GM18861 (cell line): ENCODE results near the gene NKX3-2.
"Not testable (repeated sequence)": the region's sequence is repeated elsewhere in the genome, so short reads cannot be mapped to it uniquely, and the experiment has no call there.

ENCODE experiments used
- ATAC-seq: cut with Tn5 transposase; IDR thresholded peaks from one replicate; pipeline ENCODE4 v1.9.1; 2021; ENCODE audit not compliant: unreplicated experiment

NKX3-2 gene

DNA sequence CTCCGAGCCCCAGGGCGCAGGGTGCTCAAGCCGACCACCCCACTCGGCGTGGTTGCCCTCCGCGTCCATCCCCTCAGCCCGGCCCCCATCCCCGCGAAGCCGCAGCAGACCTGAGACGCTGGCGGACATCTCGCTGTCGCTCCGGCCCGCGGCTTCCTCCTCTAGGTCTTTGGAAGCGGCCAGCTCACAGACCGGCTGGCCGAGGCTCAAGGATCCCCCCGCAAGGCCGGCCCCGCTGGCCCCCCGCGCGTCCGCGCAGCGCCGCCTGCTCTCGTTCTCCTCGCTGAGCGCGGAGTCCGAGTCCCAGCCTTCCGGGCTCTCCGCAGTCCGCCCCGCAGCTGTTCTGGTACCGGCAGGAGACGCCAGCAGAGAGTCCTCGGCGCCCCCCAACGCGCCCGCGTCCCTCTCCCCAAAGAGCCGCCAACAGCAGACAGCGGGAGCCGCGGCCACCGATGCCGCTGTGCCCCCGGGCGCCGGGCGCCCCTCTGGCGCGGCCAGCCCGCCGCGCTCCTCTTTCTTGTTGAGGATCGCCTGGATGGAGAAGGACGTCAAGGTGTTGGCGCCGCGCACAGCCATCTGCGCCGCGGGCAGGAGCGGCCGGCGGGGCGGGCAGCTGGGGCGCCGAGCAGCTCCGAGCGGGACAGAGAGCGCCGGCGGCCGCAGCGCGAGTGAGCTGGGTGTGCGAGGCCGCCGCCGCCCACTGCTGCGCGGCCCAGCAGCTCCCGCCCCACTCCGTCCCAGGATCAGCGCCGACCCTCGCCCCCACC lies at the start of gene NKX3-2:
NKX3-2 (minus strand) TSS at position 670 of the 767 bp plus-strand sequence; CDS start at position 576, 94 bp downstream.
- ATAC-seq = no peak

DNA sequence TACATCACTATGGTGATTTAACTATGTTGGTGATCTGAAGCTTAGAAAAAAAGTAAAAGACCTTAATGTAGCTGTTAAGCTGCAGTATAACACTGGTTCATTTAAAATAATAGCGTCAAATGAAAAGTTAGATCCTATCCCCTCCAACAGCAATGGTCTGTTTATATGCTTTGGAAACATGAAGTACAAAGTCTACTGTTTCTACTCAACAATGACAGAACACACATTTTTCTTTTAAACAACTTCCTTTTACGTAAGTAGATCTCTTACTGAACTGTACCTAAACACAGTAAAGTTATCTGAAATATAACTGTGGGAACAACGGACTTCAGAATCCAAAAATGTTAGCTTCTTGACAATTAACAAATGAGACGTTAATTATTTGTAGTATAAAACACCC lies 47.9 kb upstream of the NKX3-2 start:
- no peak for ATAC-seq

DNA sequence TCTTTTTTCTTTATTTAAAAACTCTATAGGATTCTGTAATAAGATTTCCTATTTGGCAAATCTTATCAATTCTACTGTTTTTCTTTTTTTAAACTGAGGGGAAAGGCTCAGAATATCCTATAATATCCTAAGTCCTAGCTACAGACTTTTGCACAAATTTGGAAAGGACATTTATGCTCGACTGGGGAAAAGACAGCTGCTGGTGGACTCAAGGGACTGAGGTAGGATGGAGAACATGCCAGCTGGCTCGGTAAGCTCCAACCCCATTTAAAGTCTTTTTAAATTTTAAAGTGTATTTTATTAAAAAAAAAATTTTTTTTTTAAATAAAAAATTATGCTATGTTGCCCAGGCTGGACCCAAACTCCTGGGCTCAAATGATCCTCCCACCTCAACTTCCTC lies 46.5 kb upstream of the NKX3-2 start:
- no peak for ATAC-seq

DNA sequence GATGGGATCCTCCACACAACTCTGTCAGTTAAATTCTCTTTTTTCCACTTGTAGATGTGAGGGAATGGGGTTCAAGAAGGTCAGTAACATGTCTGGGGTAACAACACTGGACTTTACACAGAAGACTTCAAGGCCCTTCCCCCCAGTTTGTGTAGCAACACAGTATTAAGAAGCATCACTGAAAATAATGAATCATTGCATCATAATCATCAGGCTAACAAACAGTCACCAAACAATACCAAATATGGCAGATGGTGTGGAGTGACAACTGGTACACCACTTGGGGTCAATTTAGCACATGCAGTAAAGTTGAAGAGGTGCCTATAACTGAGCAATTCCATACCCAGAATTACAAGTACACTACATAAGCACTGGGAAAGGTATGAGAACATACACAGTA lies 44.6 kb upstream of the NKX3-2 start:
- no peak for ATAC-seq

DNA sequence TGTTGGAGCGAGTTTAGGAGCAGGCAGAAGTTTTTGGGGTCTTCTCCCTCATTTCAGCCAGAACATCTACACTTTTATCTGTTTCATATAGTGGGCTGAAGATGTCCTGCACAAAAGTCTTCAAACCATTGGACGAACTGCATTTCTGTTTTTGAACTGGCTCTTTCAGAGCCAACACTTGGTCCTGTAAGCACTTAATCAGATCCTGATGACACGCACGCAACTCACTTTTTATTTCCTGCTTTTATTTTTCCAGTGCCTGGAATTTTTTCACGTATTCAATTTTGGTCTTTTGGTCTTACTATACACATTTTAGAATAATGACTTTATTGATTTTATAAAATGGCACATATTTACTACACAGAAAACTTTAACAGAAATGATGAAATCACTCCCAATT lies 40.2 kb upstream of the NKX3-2 start:
- no peak for ATAC-seq

DNA sequence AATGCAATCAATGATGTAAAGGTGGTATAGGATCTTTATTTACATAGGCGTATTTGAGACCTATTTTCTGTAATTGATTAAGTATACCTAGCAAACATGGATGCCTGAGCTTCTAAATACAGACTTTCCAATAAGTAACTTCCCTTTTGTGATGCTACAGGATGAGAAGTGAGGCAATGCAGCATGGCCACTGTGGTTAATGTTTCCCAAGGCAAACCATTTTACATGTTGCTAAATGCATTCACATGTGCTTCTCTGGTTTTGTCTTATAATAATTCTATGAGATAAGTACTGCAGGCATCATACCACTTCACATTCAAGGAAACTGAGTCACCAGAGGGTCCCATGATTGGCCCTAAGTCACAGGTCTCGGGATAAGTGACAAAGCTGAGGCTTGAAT lies 35.7 kb upstream of the NKX3-2 start:
- no peak for ATAC-seq

DNA sequence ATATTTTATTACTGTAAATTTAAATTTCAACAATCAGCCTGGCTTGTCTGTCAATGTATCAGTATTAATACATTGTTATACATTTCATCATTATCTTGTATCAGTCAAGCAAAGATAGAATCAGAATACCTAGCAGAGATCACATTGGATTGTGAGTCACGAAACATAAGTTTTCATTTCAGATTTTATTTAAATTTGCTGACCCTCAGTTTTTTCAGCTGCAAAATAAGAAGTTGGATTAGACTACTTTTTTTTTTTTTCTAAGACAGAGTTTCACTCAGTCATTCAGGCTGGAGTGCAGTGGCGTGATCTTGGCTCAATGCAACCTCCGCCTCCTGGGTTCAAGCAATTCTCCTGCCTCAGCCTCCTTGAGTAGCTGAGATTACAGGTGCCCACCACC lies 33.4 kb upstream of the NKX3-2 start:
- no peak for ATAC-seq

DNA sequence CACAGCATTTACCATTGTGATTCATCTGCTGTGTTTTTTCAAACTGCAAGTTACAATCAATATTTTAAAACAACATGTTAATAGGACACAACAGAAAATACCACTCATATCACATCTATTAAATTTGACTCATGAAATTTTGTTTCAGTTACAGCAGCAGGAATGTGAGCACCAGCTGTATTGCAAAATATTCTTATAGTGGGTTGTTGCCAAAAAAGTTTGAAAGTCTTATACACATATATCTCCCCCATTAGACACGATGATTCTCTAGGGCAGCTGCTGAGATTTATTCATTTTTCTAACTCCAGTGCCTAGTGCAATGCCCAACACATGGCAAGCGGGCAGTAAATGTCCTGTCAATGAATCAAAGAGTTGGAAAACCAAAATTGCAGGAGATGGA lies 26.6 kb upstream of the NKX3-2 start:
- ATAC-seq = no peak

DNA sequence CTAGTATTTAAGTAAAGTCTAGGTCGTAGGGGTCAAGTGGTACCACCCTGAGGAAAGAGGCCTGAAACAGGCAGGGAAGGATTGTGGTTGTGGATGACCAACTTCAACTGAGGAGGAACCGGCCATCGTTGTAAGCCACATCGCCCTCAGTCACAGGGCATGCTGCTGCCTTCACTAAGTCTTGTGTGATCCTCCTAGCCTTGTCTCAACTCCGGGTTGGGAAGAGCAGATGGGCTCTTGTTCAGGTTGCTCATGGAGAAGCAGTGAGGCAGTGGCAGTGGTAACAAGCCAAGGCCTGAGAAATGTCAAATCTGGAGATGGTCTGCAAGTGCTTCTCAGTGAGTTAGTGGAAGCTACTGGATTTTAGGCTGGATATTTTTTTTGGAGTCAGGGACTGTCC lies 22.8 kb upstream of the NKX3-2 start:
- no peak for ATAC-seq

DNA sequence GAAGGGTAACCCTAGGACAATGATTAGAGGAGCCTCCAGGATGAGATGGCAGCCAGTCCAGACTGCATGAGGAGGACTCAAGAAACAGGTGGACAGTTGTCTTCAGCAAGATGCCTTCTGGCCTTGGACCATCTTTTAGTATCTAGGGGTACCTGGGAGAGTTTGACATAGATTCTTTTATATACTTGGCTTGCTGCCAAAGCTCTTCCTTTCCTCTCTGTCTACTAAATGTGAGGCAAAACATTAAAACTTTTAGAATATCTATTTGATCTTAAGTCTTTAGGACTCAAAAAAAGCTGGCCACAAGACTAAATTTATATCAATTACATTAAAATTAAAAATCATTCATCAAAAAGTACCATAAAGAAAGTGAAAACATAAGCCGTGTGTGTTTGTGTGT lies 18.6 kb upstream of the NKX3-2 start:
- ATAC-seq = no peak

DNA sequence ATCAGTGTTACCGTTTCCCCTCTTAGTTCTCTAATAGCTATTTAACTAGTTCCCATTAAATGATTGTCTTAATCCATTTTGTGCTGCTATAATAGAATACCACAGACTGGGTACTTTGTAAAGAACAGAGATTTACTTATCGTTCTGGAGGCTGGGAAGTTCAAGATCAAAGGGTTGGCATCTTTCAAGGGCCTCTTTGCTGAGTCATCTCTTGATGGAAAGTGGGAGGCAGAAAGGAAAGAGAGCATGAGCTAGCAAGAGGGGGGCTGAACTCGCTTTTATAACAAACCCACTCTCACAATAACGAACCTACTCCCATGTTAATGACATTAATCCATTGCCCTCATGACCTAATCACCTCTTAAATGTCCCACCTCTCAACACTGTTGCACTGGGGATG lies 17.4 kb upstream of the NKX3-2 start:
- no peak for ATAC-seq

DNA sequence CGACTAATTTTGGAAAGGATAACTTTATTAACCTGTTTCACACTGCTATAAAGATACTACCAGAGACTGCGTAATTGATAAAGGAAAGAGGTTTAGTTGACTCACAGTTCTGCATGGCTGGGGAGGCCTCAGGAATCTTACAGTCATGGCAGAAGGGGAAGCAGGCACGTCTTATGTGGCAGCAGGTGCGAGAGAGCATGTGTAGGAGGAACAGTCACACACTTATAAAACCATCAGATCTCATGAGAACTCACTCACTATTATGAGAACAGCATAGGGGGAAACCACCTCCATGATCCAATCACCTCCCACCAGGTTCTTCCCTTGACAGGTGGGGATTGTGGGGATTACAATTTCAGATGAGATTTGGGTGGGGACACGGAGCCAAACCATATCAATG lies 15.8 kb upstream of the NKX3-2 start:
- not testable (repeated sequence) for ATAC-seq

DNA sequence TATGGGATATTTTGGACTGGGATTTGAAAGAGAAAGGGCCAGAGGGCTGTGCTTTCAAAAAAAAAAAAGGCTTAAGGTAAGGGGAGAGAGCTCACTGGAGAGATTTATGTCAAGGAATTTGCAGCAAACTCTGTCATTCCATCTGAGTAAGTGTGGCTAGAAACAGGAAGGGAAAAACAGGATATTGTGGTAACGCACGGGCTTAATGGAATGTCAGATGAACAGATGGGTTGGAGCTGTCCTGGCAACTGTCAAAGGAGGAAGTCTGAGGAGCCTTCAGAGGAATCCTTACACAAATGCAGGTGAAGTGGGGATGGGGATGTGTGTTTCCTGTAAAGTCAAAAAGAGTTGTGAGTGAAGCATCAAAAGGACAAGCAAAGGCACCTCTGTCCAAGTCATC lies 15.1 kb upstream of the NKX3-2 start:
- ATAC-seq = no peak

DNA sequence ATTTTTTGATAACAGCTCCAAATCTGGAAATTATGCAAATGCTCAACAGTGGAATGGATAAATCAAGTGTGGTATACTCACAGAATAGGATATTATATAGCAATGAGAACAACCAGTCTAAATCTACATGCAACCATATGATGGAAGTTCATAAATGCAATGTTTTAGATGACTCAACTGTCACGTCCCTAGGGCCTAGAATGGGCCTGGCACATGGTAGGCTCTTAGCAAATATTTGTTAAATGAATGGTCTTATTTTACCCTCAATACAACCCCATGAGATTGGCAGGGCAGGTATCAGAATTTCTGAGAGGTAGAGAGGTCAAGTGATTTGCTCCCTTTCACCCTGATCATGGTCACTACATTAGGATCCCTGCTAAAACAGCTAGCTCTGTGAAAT lies 14.6 kb upstream of the NKX3-2 start:
- ATAC-seq = no peak

DNA sequence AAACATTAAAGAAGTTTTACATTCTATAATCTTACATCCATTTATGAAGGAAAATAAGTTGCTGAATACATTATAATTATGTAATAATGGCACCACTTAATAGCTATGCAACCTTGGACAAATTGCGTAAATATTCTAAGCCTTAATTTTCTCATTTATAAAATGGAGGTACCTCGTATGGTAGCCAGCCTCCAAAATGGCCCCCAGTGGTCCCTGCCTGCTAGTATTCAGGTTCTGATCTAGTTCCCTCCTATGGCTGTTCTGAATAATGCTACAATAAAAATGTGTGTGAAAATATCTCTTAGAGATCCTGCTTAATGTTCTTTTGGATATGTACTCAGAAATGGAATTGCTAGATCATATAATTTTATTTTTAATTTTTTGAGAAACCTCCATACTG lies 11.0 kb upstream of the NKX3-2 start:
- no peak for ATAC-seq

DNA sequence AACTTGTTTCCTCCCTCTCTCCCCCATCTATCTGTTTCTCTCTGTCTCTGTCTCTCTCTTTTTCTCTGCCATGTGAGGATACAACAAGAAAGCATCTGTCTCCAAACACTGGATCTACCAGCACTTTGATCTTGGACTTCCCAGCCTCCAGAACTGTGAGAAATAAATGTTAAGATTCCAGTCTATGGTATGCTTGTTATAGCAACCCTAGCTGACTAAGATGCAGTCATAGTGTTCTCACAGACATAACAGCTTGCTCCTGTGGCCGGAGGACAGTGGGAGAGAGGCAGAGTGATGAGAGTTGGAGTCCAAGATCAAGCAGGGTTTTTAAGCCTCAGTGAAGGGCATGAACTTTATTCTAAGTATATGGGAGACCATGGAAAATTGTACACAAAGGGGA lies 8.8 kb upstream of the NKX3-2 start:
- ATAC-seq = no peak

DNA sequence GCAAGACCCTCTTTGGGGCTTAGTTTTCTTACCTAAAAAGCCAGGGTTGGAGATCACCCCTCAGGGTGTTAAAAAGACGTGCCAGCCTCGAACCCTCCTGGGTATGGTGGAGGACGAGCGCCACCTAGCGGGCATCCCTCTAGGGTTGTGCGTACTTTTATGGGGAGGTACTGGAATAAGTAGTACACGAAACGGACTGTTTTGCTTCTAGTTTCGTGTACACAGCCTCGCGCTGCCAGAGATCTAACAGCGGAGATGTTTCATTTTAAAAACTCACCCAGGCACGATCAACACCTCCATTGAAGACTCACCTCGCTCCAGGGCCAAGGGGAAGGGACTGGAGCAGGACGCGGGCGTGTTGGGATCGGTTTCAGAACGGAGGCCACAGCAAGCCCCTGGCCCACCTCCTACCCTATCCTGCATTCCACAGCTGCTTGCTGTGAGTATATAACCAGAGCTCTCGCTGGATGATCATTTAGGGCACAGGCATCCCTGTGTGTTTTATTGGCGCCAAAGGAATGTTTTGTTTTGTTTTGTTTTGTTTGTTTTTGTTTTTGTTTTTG lies 4.8 kb upstream of the NKX3-2 start:
- peak; percentile 74 for ATAC-seq

DNA sequence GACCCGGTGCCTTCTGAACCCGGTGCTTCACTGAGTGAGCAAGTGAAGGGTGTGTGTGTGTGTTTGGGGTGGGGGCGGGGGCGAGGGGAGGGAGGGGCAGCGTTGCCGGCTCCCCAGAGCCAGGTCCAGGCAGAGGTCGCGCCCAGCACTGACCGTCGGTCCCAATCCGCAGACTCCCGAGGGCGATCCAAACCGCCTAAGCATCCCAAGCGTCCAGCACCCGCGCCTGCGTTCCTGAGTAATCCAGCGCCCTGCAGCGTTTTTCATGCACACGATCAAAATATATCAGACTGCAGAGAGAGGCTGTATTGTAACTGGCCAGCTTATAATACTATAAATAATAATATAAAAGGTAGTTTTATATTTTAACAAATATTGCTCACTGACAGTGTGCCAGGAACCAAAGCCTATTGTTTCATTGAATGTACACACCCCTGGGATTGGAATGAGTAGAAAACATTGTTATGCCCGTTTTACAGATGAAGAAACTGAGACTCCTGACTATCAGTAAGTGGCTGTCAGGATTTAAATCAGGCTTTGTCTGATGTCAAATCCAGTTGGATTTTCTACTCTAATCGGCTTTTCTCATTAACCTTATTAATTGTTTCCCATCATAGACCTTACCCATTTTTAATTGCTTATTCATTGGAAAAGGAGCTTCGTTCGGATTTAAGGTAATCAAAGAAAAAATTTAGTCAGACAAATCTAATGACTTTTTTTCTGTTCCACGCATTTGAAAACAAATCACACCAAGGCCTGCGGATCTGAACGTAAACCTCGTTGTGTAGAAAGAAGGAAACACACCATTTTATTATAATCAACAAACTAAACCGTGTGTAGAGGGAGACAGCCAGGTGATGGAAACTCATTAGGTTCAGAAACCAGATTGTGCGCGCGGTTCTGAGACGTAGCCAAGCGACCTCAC lies 4.0 kb upstream of the NKX3-2 start:
- no peak for ATAC-seq

DNA sequence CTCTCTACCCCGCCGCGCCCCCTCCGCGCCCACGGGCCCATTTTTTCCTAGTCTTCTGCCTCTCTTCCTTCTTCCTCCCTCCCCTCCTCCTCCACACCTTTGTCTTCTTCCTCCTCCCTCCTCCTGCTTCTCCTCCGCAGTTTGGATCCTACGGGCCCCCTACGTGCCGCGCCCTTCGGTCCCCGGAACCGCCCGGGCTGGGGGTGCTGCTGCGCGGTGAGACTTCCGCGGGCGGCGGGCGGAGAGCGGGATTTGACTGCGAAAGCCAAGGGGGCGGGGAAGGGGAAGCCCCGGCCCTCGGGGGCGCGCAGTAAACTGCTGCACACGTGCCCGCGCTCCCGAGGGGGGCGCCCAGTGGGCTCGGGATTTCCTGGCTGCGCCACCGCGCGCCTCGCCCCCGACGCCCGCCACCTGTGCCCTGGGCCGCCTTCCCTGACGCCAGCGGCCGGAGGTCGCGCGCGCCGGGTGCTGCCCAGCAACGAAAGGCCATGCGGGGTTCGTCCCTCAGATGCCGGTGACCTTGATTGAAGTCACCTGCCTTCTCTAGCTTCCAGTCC lies 3.3 kb upstream of the NKX3-2 start:
- ATAC-seq = no peak

DNA sequence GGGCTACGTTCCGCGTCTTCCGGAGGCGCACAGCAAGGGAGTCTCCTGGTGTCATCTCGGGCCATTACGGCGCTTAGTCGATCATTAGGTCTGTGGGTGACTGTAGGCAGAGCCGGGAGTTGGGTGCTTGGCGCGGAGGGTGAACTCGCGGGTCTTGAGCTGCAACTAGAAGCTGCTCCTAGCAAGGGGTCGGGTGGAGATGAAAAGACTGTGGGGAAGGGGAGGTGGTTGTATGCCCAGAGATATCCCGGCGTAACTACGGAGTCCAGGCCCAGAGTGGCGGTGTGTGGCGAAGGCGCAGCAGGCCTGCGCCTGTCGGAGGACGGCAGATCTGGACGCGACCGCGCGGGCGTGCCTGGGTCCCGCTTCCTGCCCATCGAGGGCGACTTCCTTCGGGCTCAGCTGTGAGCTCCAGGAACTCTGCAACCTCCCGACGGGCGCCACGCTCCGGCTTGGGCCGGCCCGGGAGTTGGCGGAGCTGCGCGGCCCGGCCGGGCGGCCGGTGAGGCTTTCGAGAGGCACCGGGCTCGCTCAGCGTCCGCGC lies 2.7 kb upstream of the NKX3-2 start:
- no peak for ATAC-seq
